ENCODE data around the gene TUBGCP5.

DNA sequence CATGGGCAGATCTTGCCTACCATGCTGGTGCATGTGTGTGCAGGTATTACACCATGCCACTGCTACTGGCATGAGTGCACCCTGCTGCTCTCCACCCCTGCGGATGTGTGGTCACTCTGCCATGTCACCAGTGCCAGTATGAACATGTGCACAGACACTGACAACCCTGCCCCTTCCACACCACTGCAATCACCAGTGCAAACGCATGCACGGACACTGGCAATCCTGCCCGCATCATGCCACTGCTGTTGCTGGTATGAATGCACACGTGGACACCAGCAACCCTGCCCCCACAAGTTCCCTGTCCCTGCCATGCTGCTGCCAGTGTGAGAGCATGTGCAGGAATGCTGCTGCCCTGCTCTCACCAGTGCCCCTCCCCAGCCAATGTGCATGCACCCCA, 24.8 kb upstream of the TUBGCP5 start:
- TF ChIP-seq, protein P1, sequence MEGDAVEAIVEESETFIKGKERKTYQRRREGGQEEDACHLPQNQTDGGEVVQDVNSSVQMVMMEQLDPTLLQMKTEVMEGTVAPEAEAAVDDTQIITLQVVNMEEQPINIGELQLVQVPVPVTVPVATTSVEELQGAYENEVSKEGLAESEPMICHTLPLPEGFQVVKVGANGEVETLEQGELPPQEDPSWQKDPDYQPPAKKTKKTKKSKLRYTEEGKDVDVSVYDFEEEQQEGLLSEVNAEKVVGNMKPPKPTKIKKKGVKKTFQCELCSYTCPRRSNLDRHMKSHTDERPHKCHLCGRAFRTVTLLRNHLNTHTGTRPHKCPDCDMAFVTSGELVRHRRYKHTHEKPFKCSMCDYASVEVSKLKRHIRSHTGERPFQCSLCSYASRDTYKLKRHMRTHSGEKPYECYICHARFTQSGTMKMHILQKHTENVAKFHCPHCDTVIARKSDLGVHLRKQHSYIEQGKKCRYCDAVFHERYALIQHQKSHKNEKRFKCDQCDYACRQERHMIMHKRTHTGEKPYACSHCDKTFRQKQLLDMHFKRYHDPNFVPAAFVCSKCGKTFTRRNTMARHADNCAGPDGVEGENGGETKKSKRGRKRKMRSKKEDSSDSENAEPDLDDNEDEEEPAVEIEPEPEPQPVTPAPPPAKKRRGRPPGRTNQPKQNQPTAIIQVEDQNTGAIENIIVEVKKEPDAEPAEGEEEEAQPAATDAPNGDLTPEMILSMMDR (IDR thresholded peaks at IDR 0.05; ENCODE audit: poor library complexity, severe bottlenecking): no peak
- TF ChIP-seq EP300 (conservative IDR thresholded peaks at IDR 0.05; ENCODE audit: poor library complexity, severe bottlenecking): no peak
- TF ChIP-seq EZH2 (IDR thresholded peaks at IDR 0.05; ENCODE audit: borderline replicate concordance, insufficient read depth, low read length, poor library complexity, severe bottlenecking): no peak
- TF ChIP-seq POLR2AphosphoS5 (IDR thresholded peaks at IDR 0.05): no peak
- no peak for TF ChIP-seq TAF1 (IDR thresholded peaks at IDR 0.05; ENCODE audit: low read depth)
- TF ChIP-seq, protein P2, sequence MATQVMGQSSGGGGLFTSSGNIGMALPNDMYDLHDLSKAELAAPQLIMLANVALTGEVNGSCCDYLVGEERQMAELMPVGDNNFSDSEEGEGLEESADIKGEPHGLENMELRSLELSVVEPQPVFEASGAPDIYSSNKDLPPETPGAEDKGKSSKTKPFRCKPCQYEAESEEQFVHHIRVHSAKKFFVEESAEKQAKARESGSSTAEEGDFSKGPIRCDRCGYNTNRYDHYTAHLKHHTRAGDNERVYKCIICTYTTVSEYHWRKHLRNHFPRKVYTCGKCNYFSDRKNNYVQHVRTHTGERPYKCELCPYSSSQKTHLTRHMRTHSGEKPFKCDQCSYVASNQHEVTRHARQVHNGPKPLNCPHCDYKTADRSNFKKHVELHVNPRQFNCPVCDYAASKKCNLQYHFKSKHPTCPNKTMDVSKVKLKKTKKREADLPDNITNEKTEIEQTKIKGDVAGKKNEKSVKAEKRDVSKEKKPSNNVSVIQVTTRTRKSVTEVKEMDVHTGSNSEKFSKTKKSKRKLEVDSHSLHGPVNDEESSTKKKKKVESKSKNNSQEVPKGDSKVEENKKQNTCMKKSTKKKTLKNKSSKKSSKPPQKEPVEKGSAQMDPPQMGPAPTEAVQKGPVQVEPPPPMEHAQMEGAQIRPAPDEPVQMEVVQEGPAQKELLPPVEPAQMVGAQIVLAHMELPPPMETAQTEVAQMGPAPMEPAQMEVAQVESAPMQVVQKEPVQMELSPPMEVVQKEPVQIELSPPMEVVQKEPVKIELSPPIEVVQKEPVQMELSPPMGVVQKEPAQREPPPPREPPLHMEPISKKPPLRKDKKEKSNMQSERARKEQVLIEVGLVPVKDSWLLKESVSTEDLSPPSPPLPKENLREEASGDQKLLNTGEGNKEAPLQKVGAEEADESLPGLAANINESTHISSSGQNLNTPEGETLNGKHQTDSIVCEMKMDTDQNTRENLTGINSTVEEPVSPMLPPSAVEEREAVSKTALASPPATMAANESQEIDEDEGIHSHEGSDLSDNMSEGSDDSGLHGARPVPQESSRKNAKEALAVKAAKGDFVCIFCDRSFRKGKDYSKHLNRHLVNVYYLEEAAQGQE (IDR thresholded peaks at IDR 0.05; ENCODE audit: borderline replicate concordance): no peak
- no peak for TF ChIP-seq RAD21 (conservative IDR thresholded peaks at IDR 0.05)
- no peak for TF ChIP-seq SMC3 (conservative IDR thresholded peaks at IDR 0.05; ENCODE audit: poor library complexity)
- no peak for TF ChIP-seq MXI1 (conservative IDR thresholded peaks at IDR 0.05; ENCODE audit: poor library complexity, severe bottlenecking)
